H1 (cell line): Measurements from ENCODE around the gene CCDC148. TPM values are rescaled to one million over a fixed set of nuclear protein-coding genes. Genes with fewer than 3 reads are reported as not detected.

Experiments
- CTCF ChIA-PET: fragments of 300-600 bp; sonication (Branson Sonifier 250); formaldehyde crosslinking; loops from one replicate; lab custom pipeline; 2021; ENCODE audit not compliant: partially characterized antibody; lab: Charles Lee
- POLR2A ChIA-PET: fragments of 300-600 bp; sonication (Branson Sonifier 250); formaldehyde crosslinking; loops from one replicate; lab custom pipeline; 2021; ENCODE audit warnings: inconsistent platforms; ENCODE audit not compliant: partially characterized antibody; lab: Charles Lee
- DNase-seq, 2 experiments: peaks; one replicate each; pipeline versions ENCODE4 v3.0.0 to v3.0.0-alpha.2; 2010 to 2022; ENCODE audit warnings: low spot score in 2 of 2, low read depth in 1 of 2, mixed read lengths in 1 of 2
- FAIRE-seq: peaks from 2 replicates; lab custom pipeline; 2011; peaks lifted over from hg19 to GRCh38; lab: Jason Lieb, UNC
- H2AFZ ChIP-seq: 2 replicates; pipeline ENCODE4 v1.8.1; 2012; ENCODE audit warnings: low read length, inconsistent platforms
- H2AK5ac ChIP-seq: 2 replicates; pipeline ENCODE4 v1.6.1; 2013; ENCODE audit warnings: low read depth, low read length
- H2BK120ac ChIP-seq: replicated peaks from 2 replicates; pipeline ENCODE3; 2013; ENCODE audit warnings: low read depth, low read length, inconsistent platforms
- H2BK12ac ChIP-seq: 2 replicates; pipeline ENCODE4 v1.6.1; 2013; ENCODE audit warnings: low read depth, low read length
- H2BK15ac ChIP-seq: 2 replicates; pipeline ENCODE4 v1.6.1; 2013; ENCODE audit warnings: low read length
- H2BK20ac ChIP-seq: 2 replicates; pipeline ENCODE4 v1.6.1; 2013; ENCODE audit warnings: low read length
- H2BK5ac ChIP-seq: 2 replicates; pipeline ENCODE4 v1.6.1; 2013; ENCODE audit warnings: low read depth, low read length
- H3K14ac ChIP-seq: 2 replicates; pipeline ENCODE4 v1.6.1; 2013; ENCODE audit warnings: inconsistent platforms; ENCODE audit not compliant: insufficient read length
- H3K18ac ChIP-seq: 2 replicates; pipeline ENCODE4 v1.6.1; 2013; ENCODE audit warnings: low read length; ENCODE audit errors: extremely low read depth
- H3K23ac ChIP-seq: 2 replicates; pipeline ENCODE4 v1.6.1; 2013; ENCODE audit warnings: inconsistent platforms; ENCODE audit not compliant: insufficient read length
- H3K23me2 ChIP-seq: 2 replicates; pipeline ENCODE4 v1.6.1; 2013; ENCODE audit warnings: low read depth, low read length
- H3K27ac ChIP-seq: 2 replicates; pipeline ENCODE4 v1.6.1; 2011; ENCODE audit warnings: low read depth, low read length, inconsistent platforms
- H3K27me3 ChIP-seq, 4 experiments: replicated peaks in 1 of 4; 1 replicate in 1 of 4; 2 replicates in 3 of 4; pipeline versions ENCODE4 v1.6.1 to v1.8.1; 2011 to 2013; ENCODE audit warnings: low read length in 3 of 4, mild to moderate bottlenecking in 3 of 4, inconsistent platforms in 2 of 4, mixed read lengths in 2 of 4, moderate library complexity in 1 of 4; ENCODE audit not compliant: control insufficient read depth in 3 of 4, insufficient read depth in 3 of 4; ENCODE audit errors: extremely low read depth in 1 of 4
- H3K36me3 ChIP-seq, 4 experiments: 2 replicates each; pipeline versions ENCODE4 v1.6.1 to v1.8.1; 2011 to 2013; ENCODE audit warnings: mild to moderate bottlenecking in 4 of 4, low read length in 3 of 4, moderate library complexity in 2 of 4, control low read depth in 1 of 4, inconsistent platforms in 1 of 4; ENCODE audit not compliant: insufficient read depth in 4 of 4, control insufficient read depth in 2 of 4
- H3K4ac ChIP-seq: replicated peaks from 2 replicates; pipeline ENCODE3; 2013; ENCODE audit warnings: low read length, low read depth, mixed read lengths, inconsistent platforms; ENCODE audit not compliant: insufficient read length
- H3K4me1 ChIP-seq, 4 experiments: replicated peaks in 1 of 4; 1 replicate in 1 of 4; 2 replicates in 3 of 4; pipeline versions ENCODE4 v1.6.1 to v1.8.1; 2011 to 2013; ENCODE audit warnings: low read length in 3 of 4, inconsistent platforms in 2 of 4, mixed read lengths in 1 of 4; ENCODE audit not compliant: insufficient read depth in 4 of 4, control insufficient read depth in 3 of 4
- H3K4me2 ChIP-seq, 2 experiments: 2 replicates each; pipeline versions ENCODE4 v1.6.1 to v1.8.1; 2011 to 2013; ENCODE audit warnings: low read depth in 2 of 2, low read length in 2 of 2, control low read depth in 1 of 2, inconsistent platforms in 1 of 2, mild to moderate bottlenecking in 1 of 2; ENCODE audit not compliant: insufficient read depth in 1 of 2
- H3K4me3 ChIP-seq, 4 experiments: fragments of 200-600, 300-600 bp in 1 of 4; sonication (generic), shearing (Covaris generic), sonication (Bioruptor Twin) in 1 of 4; 2 replicates each; pipeline versions ENCODE4 v1.5.1 to v1.8.1; 2011 to 2016; ENCODE audit warnings: low read length in 4 of 4, low read depth in 3 of 4, control low read depth in 2 of 4, inconsistent platforms in 2 of 4, mild to moderate bottlenecking in 2 of 4, mixed read lengths in 1 of 4, moderate library complexity in 1 of 4; ENCODE audit not compliant: insufficient read depth in 2 of 4; ENCODE audit errors: extremely low read depth in 1 of 4
- H3K56ac ChIP-seq: replicated peaks from 2 replicates; pipeline ENCODE3; 2013; ENCODE audit warnings: low read depth, mild to moderate bottlenecking, mixed read lengths, low read length, inconsistent platforms; ENCODE audit not compliant: insufficient read length
- H3K79me1 ChIP-seq: 2 replicates; pipeline ENCODE4 v1.6.1; 2013; ENCODE audit warnings: low read depth, low read length, control low read depth
- H3K79me2 ChIP-seq, 2 experiments: 2 replicates each; pipeline versions ENCODE4 v1.6.1 to v1.8.1; 2012 to 2013; ENCODE audit warnings: low read length in 2 of 2, mild to moderate bottlenecking in 2 of 2, inconsistent platforms in 1 of 2; ENCODE audit not compliant: insufficient read depth in 2 of 2, control insufficient read depth in 1 of 2
- H3K9ac ChIP-seq, 4 experiments: replicated peaks in 1 of 4; 1 replicate in 1 of 4; 2 replicates in 3 of 4; pipeline versions ENCODE4 v1.6.1 to v1.8.1; 2011 to 2013; ENCODE audit warnings: low read depth in 3 of 4, low read length in 3 of 4, control low read depth in 2 of 4, mild to moderate bottlenecking in 2 of 4, moderate library complexity in 2 of 4, inconsistent platforms in 1 of 4; ENCODE audit errors: extremely low read depth in 1 of 4
- H3K9me3 ChIP-seq, 2 experiments: 2 replicates each; pipeline versions ENCODE4 v1.6.1 to v1.8.1; 2012 to 2013; ENCODE audit warnings: mild to moderate bottlenecking in 2 of 2, moderate library complexity in 2 of 2, control low read depth in 1 of 2, inconsistent platforms in 1 of 2, low read depth in 1 of 2, low read length in 1 of 2, mixed read lengths in 1 of 2; ENCODE audit not compliant: insufficient read depth in 2 of 2
- H4K20me1 ChIP-seq, 2 experiments: replicated peaks in 1 of 2; 2 replicates each; pipeline versions ENCODE3 to v1.8.1; 2011 to 2013; ENCODE audit warnings: inconsistent platforms in 2 of 2, low read length in 2 of 2, mild to moderate bottlenecking in 1 of 2; ENCODE audit not compliant: insufficient read depth in 2 of 2, control insufficient read depth in 1 of 2
- H4K5ac ChIP-seq: 2 replicates; pipeline ENCODE4 v1.6.1; 2013; ENCODE audit warnings: low read length, low read depth, mixed read lengths, inconsistent platforms; ENCODE audit not compliant: insufficient read length
- H4K8ac ChIP-seq: 2 replicates; pipeline ENCODE4 v1.8.0; 2013; ENCODE audit warnings: mild to moderate bottlenecking, moderate library complexity, low read length, inconsistent platforms; ENCODE audit not compliant: insufficient read depth; ENCODE audit errors: extremely low read depth
- H4K91ac ChIP-seq: replicated peaks from 2 replicates; pipeline ENCODE3; 2013; ENCODE audit warnings: low read length, mixed read lengths, inconsistent platforms; ENCODE audit not compliant: insufficient read length
- ATF2 ChIP-seq: IDR thresholded peaks from 2 replicates; pipeline ENCODE4 v1.6.1; 2012; ENCODE audit warnings: low read length, inconsistent platforms
- ATF3 ChIP-seq: IDR thresholded peaks from 2 replicates; pipeline ENCODE4 v1.6.1; 2011; ENCODE audit warnings: low read depth, mild to moderate bottlenecking, low read length; ENCODE audit not compliant: insufficient read depth
- CTCF ChIP-seq, 3 experiments: IDR thresholded peaks; 1 replicate in 2 of 3; 2 replicates in 1 of 3; pipeline versions ENCODE4 v1.5.1 to v1.6.1; 2011; ENCODE audit warnings: low read length in 3 of 3, mild to moderate bottlenecking in 3 of 3, inconsistent platforms in 2 of 3, low read depth in 1 of 3, moderate library complexity in 1 of 3; ENCODE audit not compliant: insufficient read depth in 1 of 3; ENCODE audit errors: control extremely low read depth in 1 of 3
- GTF2F1 ChIP-seq: IDR thresholded peaks from 2 replicates; pipeline ENCODE4 v1.6.1; 2012; ENCODE audit warnings: low read depth, low read length, improper control_type of control experiment, borderline replicate concordance
- MAFK ChIP-seq: IDR thresholded peaks from 2 replicates; pipeline ENCODE4 v1.6.1; 2012; ENCODE audit warnings: low read depth, mild to moderate bottlenecking, improper control_type of control experiment, low read length
- SP1 ChIP-seq: IDR thresholded peaks from 2 replicates; pipeline ENCODE4 v1.6.1; 2011; ENCODE audit warnings: low read depth, low read length
- YY1 ChIP-seq: IDR thresholded peaks from 2 replicates; pipeline ENCODE4 v1.6.1; 2011; ENCODE audit warnings: low read depth, mild to moderate bottlenecking, low read length
- WGBS, 2 experiments: shearing (Covaris generic) in 1 of 2; methylation state at CpG; one replicate each; pipeline versions ENCODE4 v1.1.6 to v1.1.7; 2013 to 2015; ENCODE audit warnings: low lambda C conversion rate in 2 of 2, mixed read lengths in 2 of 2, inconsistent platforms in 1 of 2, low coverage in 1 of 2, missing lambda C conversion rate in 1 of 2; ENCODE audit not compliant: insufficient replicate concordance in 2 of 2, insufficient coverage in 1 of 2, insufficient read length in 1 of 2; ENCODE audit errors: extremely low coverage in 1 of 2, missing lambda C conversion rate in 1 of 2; 5-methylcytosine and 5-hydroxymethylcytosine counted together
- polyA plus RNA-seq, 7 experiments: library from polyadenylated mRNA; depleted of rRNA in 3 of 7; stranded (reverse) in 5 of 7; unstranded in 2 of 7; fragments of >200 nt in 5 of 7; fragments of 200-250 nt in 2 of 7; gene quantifications; 1 replicate in 5 of 7; 2 replicates in 1 of 7; 4 replicates in 1 of 7; pipeline versions ENCODE4 v1.2.1 to v1.2.3, GENCODE V29; 2011 to 2013; ENCODE audit warnings: missing spikeins in 2 of 7, mixed read lengths in 2 of 7
- total RNA-seq: library from RNA; stranded (reverse); fragmentation: NEBNext Ultra II Directional; extraction: Animal tissue kit (Norgen Biotek cat#: 25700); gene quantifications from 2 replicates; pipeline ENCODE4 v1.2.1, GENCODE V29; 2021

Gene CCDC148
- total and polyA plus RNA-seq, 2 of the 8 experiments (the other 6 are each of a cell fraction or from before 2014, with no cell fraction given): 0.45 to 1.3 TPM

- CTCF ChIA-PET: interaction anchor here (0.5 to 1.8 kb wide), 3 partner anchors 8 to 335 kb away, joined by 3 to 4 read pairs (median 3); no protein-coding TSS in a partner anchor
- no peak for FAIRE-seq
- no peak overlapping the region for H3K9ac ChIP-seq
- TF ChIP-seq ATF2: no peak
- TF ChIP-seq YY1: no peak
- no peak for TF ChIP-seq GTF2F1
- no peak for TF ChIP-seq MAFK
- TF ChIP-seq ATF3: no peak
- TF ChIP-seq SP1: no peak
- TF ChIP-seq CTCF (IDR thresholded peaks at IDR 0.05; ENCODE audit: control extremely low read depth in 1 of 3, insufficient read depth in 1 of 3, low read depth in 1 of 3, low read length in 3 of 3): no peak
Measured at GRCh38 chr2:158496986-158497385, 40.4 kb upstream of the CCDC148 start.

More at GRCh38 chr2:158496986-158497385, 40.4 kb upstream of the CCDC148 start:
- Histone ChIP-seq H2BK12ac (no peak overlapping the region), H2AK5ac (no peak overlapping the region), H2BK5ac (no peak overlapping the region), H3K4me3 (peak overlapping the region in 1 of 4 experiments; percentile 18; a peak in 1 of 8 replicates), H3K27me3 (no peaks in the 10 kb centered on the region), H2BK120ac (no peak overlapping the region), H4K20me1 (peaks cover 2 to 4% of the 10 kb centered on the region in 2 experiments), H3K4me2 (peak overlapping the region; percentile 26 to 55; a peak in 2 of 4 replicates), H3K79me2 (peaks cover 0 to 87% of the 10 kb centered on the region in 2 experiments; a peak in 3 of 4 replicates), H4K5ac (no peak overlapping the region), H3K9me3 (no peaks in the 10 kb centered on the region), H2AFZ (no peak overlapping the region), H3K4me1 (peaks cover 6 to 18% (median 8%) of the 10 kb centered on the region in 4 experiments; a peak in 6 of 7 replicates), H3K79me1 (0 out of 2 replicates have a peak, but pooled peaks cover 2% of the 10 kb centered on the region), H4K8ac (no peak overlapping the region), H3K56ac (no peak overlapping the region), H3K23ac (no peak overlapping the region), H2BK20ac (no peak overlapping the region), H3K36me3 (no peaks in the 10 kb centered on the region), H4K91ac (no peak overlapping the region), H3K23me2 (no peaks in the 10 kb centered on the region), H3K27ac (no peak overlapping the region), H3K4ac (no peak overlapping the region), H3K14ac (no peak overlapping the region), H3K18ac (no peak overlapping the region), H2BK15ac (no peak overlapping the region)
- WGBS, 2 experiments: 34% methylated on average over 3 of the region's 3 CpGs; no CpG with 5 or more reads in 1 of the 2 experiments
- POLR2A ChIA-PET: interaction anchor here (0.8 to 1.6 kb wide), 3 partner anchors 8 to 10 kb away, joined by 3 to 4 read pairs (median 3); no protein-coding TSS in a partner anchor
- no peak for DNase-seq
